Erythroblast (primary cell): ENCODE results near the gene CHST8.

Experiments used
- GATA1 ChIP-seq: IDR thresholded peaks from 2 replicates; pipeline ENCODE4 v1.6.1; 2011; ENCODE audit warnings: low read depth, mild to moderate bottlenecking, control low read depth, low read length, moderate library complexity
- POLR2A ChIP-seq: IDR thresholded peaks from 2 replicates; pipeline ENCODE4 v1.6.1; 2011; ENCODE audit warnings: mild to moderate bottlenecking, low read length

DNA sequence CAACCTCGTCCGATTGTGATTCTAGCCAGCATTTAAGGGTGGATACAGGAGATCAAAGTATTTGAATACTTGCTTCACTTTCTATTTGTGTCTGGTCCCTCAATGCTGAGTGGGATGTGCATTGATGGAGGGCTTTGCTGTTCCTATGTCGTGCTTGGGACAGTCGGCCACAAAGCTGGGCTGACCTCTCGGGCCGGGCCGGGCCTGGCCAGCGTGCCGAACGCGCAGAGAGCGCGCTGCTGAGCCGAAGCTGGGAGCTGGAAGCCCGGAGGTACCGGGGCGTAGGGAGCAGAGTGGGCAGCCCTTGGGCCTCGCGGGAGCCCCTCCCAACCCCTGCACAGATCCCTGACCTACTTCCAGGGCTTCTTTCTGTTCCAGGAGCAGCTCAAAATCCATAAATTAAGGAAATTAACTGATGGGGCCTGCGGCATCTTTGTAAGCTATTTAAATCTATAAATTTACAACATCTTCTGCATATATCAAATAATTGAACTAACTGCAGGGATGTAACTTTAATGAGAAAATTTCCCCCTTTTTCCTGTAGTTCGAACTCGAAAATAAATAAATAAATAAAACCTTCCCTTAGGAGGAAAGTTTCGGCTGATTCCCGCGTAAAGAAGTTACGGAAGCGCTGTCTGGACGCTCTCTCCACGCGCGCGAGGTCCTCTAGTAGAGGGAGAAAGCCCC, 173.1 kb downstream of the CHST8 start:
- TF ChIP-seq POLR2A (no peak), GATA1 (no peak)
